HG03520 (cell line): ENCODE data around the gene NCR3LG1.
"Not testable (repeated sequence)": the region's sequence is repeated elsewhere in the genome, so short reads cannot be mapped to it uniquely, and the experiment has no call there.

Experiments
- ATAC-seq: cut with Tn5 transposase; IDR thresholded peaks from one replicate; pipeline ENCODE4 v1.9.1; 2021; ENCODE audit warnings: mild to moderate bottlenecking, moderate library complexity; ENCODE audit not compliant: unreplicated experiment

NCR3LG1 gene

DNA sequence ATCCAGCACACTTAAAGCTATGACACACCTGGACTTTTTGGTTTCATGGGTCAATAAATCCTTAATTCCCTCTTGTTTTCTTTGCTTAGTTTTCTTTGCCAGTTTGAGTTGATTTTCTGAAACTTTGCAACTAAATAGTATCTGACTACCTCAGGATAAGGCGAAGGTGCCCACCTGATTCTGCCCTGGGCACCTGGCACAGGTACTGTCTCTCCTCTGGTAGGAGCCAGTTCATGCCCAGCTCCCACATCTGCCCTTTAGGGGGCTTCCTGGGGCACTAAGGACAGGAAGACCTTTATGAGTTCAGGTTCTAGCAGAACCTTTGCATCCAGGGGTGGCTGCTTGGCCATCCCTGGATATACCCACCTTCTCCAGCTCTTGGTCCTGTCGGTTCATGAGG is 56.4 kb downstream of the NCR3LG1 start:
- no peak for ATAC-seq

GRCh38 chr11:17408641-17409040 is 57.0 kb downstream of the NCR3LG1 start:
- no peak for ATAC-seq

GRCh38 chr11:17410606-17411379 is 59.2 kb downstream of the NCR3LG1 start:
- ATAC-seq, result no peak

GRCh38 chr11:17411418-17411817 is 59.8 kb downstream of the NCR3LG1 start:
- no peak for ATAC-seq

- ATAC-seq, result no peak
These were observed 61.0 kb downstream of the NCR3LG1 start for GRCh38 chr11:17412488-17413180.

GRCh38 chr11:17413414-17414316 is 62.1 kb downstream of the NCR3LG1 start:
- no peak for ATAC-seq

DNA sequence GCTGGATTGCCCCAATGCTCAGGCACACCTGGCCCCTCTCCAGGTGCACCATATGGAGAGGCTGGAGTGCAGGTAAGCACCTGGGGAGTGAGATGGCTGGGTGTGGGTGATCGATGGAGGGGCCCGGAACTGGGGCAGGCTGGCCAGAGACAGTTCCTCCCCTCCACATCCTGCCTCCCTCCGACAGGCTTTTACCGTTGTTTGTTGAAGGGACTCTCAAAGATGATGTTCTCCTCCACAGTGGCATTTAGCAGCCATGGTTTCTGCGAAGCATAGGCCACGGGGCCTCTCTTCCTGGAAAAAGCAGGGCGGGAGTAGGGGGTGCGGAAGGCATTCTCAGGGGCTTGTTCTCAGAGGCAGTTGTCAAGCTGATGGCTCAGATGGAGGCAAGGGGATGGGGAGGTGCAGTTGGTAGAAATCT is 62.7 kb downstream of the NCR3LG1 start:
- no peak for ATAC-seq

GRCh38 chr11:17414992-17415391 is 63.4 kb downstream of the NCR3LG1 start:
- no peak for ATAC-seq

DNA sequence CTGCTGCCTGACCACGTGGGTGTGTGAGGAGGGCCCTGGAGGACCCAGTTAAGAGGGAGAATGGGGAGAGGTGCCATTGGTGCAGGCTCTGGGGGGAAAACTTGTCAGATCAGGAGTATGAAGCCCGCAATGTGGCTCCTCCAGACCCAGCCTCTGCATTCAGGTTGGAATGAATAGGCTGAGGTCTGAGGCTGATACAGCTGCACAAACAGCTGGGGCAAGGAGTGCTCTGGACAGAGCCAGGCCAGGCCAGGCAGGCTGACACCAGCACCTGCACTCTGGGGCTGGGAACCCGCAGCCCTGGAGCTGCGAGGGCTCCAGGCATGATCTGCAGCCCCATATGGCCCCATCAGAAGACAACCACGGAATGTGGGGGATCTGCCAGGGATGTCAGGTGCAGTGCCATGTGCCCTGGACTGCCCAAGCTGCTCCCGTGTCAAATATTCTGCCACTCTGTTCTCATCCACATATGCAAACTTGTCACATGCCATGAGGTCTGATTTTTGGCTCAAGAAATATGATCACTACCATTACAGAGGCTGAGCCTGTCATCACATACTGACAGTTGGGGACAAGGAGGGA is 64.0 kb downstream of the NCR3LG1 start:
- ATAC-seq, result no peak

- ATAC-seq, result no peak
These were observed 64.9 kb downstream of the NCR3LG1 start for GRCh38 chr11:17416492-17416891.

DNA sequence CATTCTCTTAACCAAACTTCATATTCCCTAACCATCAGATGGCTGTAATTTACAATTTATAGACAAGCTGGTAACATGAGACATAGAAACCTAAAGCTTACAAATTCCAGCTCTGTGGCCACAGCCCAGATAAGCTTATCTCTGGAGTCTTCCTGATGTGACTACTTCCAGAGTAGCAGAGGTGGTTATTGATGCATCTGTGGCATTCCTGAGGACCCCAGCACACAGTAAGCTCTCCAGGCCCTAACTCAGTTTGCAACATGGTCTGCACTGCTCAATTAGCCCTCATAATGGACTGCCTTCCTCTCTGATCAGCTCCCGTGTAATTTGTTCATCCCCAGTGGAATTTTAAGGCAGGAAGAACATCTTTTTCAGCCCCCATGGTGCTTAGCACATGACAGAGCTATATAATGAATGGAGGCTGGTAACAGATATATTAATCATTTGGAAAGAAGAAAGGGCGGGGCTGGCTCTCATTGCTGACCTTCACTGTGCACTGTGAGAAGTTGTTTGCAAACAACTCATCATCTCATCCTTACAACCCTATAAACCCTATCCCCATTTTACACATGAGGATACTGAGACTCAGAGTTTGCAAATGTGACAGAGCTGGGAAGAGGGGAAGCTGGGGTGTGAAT is 67.0 kb downstream of the NCR3LG1 start:
- no peak for ATAC-seq

DNA sequence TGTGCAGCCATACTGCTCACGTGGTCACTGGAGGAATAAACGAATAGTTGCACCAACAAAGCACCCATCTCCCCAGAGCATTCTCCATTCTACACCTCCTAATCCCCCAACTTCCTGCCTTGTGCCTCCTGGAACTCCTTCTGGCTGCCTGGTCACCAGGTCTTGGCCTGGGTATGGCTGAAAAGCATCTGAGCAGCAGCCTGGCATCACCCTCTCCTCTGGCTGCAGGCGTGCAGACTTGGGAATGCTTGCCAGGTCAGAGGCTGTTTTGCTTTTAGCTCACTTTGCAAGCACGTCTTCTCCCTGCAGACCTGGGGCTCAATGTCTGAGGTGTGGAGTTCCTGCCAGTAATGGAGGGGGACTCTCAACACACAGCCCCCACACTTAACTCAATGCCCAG is 70.2 kb downstream of the NCR3LG1 start:
- no peak for ATAC-seq

- ATAC-seq, result no peak
These were observed 72.1 kb downstream of the NCR3LG1 start for GRCh38 chr11:17423533-17424310.

DNA sequence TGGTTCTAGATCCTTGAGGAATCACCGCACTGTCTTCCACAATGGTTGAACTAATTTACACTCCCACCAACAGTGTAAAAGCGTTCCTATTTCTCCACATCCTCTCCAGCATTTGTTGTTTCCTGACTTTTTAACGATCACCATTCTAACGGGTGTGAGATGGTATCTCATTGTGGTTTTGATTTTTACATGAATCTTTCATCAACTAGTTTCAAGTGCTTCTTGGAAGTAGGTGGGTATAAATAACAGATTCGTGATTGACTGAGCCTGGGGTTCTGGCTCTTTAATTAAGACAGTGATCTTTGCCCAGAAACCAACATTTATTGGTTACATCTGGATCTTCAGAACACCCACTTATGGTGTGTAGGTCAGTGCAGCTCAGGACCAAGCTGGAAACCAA is 74.6 kb downstream of the NCR3LG1 start:
- ATAC-seq, result not testable (repeated sequence)
